ENCODE measurements around the gene BFSP2. TPM values are rescaled to one million over a fixed set of nuclear protein-coding genes. Genes with fewer than 3 reads are reported as not detected.

The BFSP2 gene
- total and polyA plus RNA-seq, 2 donors (not counting 1 experiment from before 2014, with no cell fraction given): 0.60 to 1.6 TPM

- TF ChIP-seq EZH2 (IDR thresholded peaks at IDR 0.05; ENCODE audit: borderline replicate concordance, insufficient read depth, low read depth, low read length, poor library complexity, severe bottlenecking) (no peak), CTCF (IDR thresholded peaks at IDR 0.05) (no peak)
- no peak overlapping the region for H2AFZ ChIP-seq (ENCODE audit: insufficient read depth, low read depth, low read length, poor library complexity, severe bottlenecking)
- Mint-ChIP-seq H3K4me1 (peaks cover 71% of the 10 kb centered on the region), H3K4me3 (no peak overlapping the region), H3K27me3 (no peaks in the 10 kb centered on the region), H3K27ac (no peak overlapping the region), H3K9me3 (ENCODE audit: insufficient read depth) (no peaks in the 10 kb centered on the region)
- no peak overlapping the region for H3K4me3 ChIP-seq (ENCODE audit: control extremely low read depth in 1 of 5, extremely low read depth in 1 of 5, insufficient read depth in 1 of 5, low read depth in 2 of 5, low read length in 4 of 5)
- DNase-seq: no peak
- H3K4me1 ChIP-seq (ENCODE audit: control insufficient read depth in 2 of 2, insufficient read depth in 2 of 2, low read length in 2 of 2): peaks cover 53 to 56% of the 10 kb centered on the region in 2 donors
- H3K36me3 ChIP-seq (replicated peaks in 1 of 2; ENCODE audit: control extremely low read depth in 1 of 2, control insufficient read depth in 1 of 2, extremely low read depth in 1 of 2, insufficient read depth in 2 of 2, low read length in 1 of 2): no peaks in the 10 kb centered on the region
- no peaks in the 10 kb centered on the region for H4K20me1 ChIP-seq (ENCODE audit: control insufficient read depth, insufficient read depth, low read length, poor library complexity, severe bottlenecking)
- H3K27me3 ChIP-seq (replicated peaks in 1 of 4; ENCODE audit: control extremely low read depth in 1 of 4, control insufficient read depth in 3 of 4, insufficient read depth in 4 of 4, low read length in 3 of 4): no peaks in the 10 kb centered on the region
- intact Hi-C loops (cut with micrococcal nuclease): loop anchor here (5.0 kb wide), 1 partner anchor 143 kb away; no protein-coding TSS in a partner anchor
- no CpG with 5 or more reads among the region's 2 CpGs for WGBS (ENCODE audit: insufficient coverage)
- ATAC-seq (ENCODE audit: low read depth): no peak
- POLR2A ChIA-PET: interaction anchor here (0.8 kb wide), 1 partner anchor 100 kb away, joined by 4 read pairs; no protein-coding TSS in a partner anchor
- H3K9me3 ChIP-seq (ENCODE audit: control extremely low read depth in 1 of 3, control insufficient read depth in 2 of 3, insufficient read depth in 1 of 3, low read length in 2 of 3): peaks cover 0 to 5% (median 0%) of the 10 kb centered on the region in 3 donors
- H3K4me2 ChIP-seq (replicated peaks; ENCODE audit: low read depth, low read length, poor library complexity, severe bottlenecking): no peak overlapping the region
- no peaks in the 10 kb centered on the region for H3K79me2 ChIP-seq (ENCODE audit: control insufficient read depth, insufficient read depth, low read length)
- CTCF ChIA-PET: interaction anchor here (0.6 to 1.6 kb wide), 4 partner anchors 9 to 20 kb away, joined by 3 to 12 read pairs (median 4); no protein-coding TSS in a partner anchor
- no peak overlapping the region for H3K27ac ChIP-seq (ENCODE audit: low read length in 2 of 2)
- no peak overlapping the region for H3K9ac ChIP-seq (ENCODE audit: low read length)
These were observed 79.5 kb downstream of the BFSP2 start for GRCh38 chr3:133479401-133479800.

GRCh38 chr3:133479895-133480669, 80.2 kb downstream of the BFSP2 start:
- Mint-ChIP-seq H3K4me3 (no peak overlapping the region), H3K27ac (peak overlapping the region; percentile 7), H3K27me3 (no peaks in the 10 kb centered on the region), H3K9me3 (ENCODE audit: insufficient read depth) (no peaks in the 10 kb centered on the region), H3K4me1 (peaks cover 68% of the 10 kb centered on the region)
- H3K36me3 ChIP-seq (replicated peaks in 1 of 2; ENCODE audit: control extremely low read depth in 1 of 2, control insufficient read depth in 1 of 2, extremely low read depth in 1 of 2, insufficient read depth in 2 of 2, low read length in 1 of 2): no peaks in the 10 kb centered on the region
- no peaks in the 10 kb centered on the region for H3K79me2 ChIP-seq (ENCODE audit: control insufficient read depth, insufficient read depth, low read length)
- ChIA-PET POLR2A (interaction anchor here (0.8 kb wide), 1 partner anchor 99 kb away, joined by 4 read pairs; no protein-coding TSS in a partner anchor), CTCF (interaction anchor here (0.6 to 1.6 kb wide), 5 partner anchors 9 to 20 kb away, joined by 3 to 12 read pairs (median 3); no protein-coding TSS in a partner anchor)
- DNase-seq (no peak), ATAC-seq (ENCODE audit: low read depth) (no peak)
- peaks cover 0 to 5% (median 0%) of the 10 kb centered on the region in 3 donors for H3K9me3 ChIP-seq (ENCODE audit: control extremely low read depth in 1 of 3, control insufficient read depth in 2 of 3, insufficient read depth in 1 of 3, low read length in 2 of 3)
- peaks cover 46 to 49% of the 10 kb centered on the region in 2 donors for H3K4me1 ChIP-seq (ENCODE audit: control insufficient read depth in 2 of 2, insufficient read depth in 2 of 2, low read length in 2 of 2)
- intact Hi-C loops (cut with micrococcal nuclease): loop anchor here (5.0 kb wide), 1 partner anchor 142 kb away; no protein-coding TSS in a partner anchor
- no peaks in the 10 kb centered on the region for H3K27me3 ChIP-seq (replicated peaks in 1 of 4; ENCODE audit: control extremely low read depth in 1 of 4, control insufficient read depth in 3 of 4, insufficient read depth in 4 of 4, low read length in 3 of 4)
- peak overlapping the region; percentile 0 for H3K4me2 ChIP-seq (replicated peaks; ENCODE audit: low read depth, low read length, poor library complexity, severe bottlenecking)
- no peaks in the 10 kb centered on the region for H4K20me1 ChIP-seq (ENCODE audit: control insufficient read depth, insufficient read depth, low read length, poor library complexity, severe bottlenecking)
- no peak overlapping the region for H3K27ac ChIP-seq (ENCODE audit: low read length in 2 of 2)
- H2AFZ ChIP-seq (ENCODE audit: insufficient read depth, low read depth, low read length, poor library complexity, severe bottlenecking): no peak overlapping the region
- TF ChIP-seq CTCF (IDR thresholded peaks at IDR 0.05): no peak
- no peak for TF ChIP-seq EZH2 (IDR thresholded peaks at IDR 0.05; ENCODE audit: borderline replicate concordance, insufficient read depth, low read depth, low read length, poor library complexity, severe bottlenecking)
- 66% methylated on average over 4 of the region's 7 CpGs for WGBS (ENCODE audit: insufficient coverage)
- no peak overlapping the region for H3K9ac ChIP-seq (ENCODE audit: low read length)
- no peak overlapping the region for H3K4me3 ChIP-seq (ENCODE audit: control extremely low read depth in 1 of 5, extremely low read depth in 1 of 5, insufficient read depth in 1 of 5, low read depth in 2 of 5, low read length in 4 of 5)
